ENCODE data around the gene SMARCA2.

DNA sequence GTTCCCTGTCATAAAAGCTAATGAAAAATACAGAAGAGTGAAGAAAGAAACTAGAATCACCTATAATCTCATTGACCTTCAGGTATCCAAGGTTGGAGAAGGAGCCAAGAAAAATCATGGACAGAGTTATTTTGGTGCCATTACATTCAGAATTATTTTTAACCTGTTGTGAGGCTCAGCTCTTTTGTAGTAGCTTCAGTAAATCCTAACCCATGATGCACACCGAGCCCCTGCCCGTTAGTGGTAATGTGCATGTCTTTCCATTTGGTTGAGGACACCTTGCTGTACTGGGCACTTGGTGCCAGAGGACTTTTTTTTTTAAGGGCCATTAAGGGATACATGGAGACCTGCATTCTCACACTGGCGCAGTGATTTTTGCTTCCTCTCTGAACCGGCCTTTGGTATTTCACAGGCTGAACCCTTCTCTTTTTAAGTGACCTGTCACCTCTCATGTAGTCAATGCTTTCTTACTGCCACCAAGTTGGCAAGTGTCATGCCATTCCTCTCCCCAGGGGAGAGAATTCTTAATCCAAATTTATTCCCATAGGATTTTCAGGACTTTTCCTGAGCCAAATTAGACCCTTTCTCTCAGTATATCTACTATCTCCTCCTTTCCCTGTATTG is 125.6 kb downstream of the SMARCA2 start:
- TF ChIP-seq, protein P1, sequence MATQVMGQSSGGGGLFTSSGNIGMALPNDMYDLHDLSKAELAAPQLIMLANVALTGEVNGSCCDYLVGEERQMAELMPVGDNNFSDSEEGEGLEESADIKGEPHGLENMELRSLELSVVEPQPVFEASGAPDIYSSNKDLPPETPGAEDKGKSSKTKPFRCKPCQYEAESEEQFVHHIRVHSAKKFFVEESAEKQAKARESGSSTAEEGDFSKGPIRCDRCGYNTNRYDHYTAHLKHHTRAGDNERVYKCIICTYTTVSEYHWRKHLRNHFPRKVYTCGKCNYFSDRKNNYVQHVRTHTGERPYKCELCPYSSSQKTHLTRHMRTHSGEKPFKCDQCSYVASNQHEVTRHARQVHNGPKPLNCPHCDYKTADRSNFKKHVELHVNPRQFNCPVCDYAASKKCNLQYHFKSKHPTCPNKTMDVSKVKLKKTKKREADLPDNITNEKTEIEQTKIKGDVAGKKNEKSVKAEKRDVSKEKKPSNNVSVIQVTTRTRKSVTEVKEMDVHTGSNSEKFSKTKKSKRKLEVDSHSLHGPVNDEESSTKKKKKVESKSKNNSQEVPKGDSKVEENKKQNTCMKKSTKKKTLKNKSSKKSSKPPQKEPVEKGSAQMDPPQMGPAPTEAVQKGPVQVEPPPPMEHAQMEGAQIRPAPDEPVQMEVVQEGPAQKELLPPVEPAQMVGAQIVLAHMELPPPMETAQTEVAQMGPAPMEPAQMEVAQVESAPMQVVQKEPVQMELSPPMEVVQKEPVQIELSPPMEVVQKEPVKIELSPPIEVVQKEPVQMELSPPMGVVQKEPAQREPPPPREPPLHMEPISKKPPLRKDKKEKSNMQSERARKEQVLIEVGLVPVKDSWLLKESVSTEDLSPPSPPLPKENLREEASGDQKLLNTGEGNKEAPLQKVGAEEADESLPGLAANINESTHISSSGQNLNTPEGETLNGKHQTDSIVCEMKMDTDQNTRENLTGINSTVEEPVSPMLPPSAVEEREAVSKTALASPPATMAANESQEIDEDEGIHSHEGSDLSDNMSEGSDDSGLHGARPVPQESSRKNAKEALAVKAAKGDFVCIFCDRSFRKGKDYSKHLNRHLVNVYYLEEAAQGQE (IDR thresholded peaks at IDR 0.05): no peak
- no peak for TF ChIP-seq RXRA (IDR thresholded peaks at IDR 0.05)
- TF ChIP-seq, protein P2, sequence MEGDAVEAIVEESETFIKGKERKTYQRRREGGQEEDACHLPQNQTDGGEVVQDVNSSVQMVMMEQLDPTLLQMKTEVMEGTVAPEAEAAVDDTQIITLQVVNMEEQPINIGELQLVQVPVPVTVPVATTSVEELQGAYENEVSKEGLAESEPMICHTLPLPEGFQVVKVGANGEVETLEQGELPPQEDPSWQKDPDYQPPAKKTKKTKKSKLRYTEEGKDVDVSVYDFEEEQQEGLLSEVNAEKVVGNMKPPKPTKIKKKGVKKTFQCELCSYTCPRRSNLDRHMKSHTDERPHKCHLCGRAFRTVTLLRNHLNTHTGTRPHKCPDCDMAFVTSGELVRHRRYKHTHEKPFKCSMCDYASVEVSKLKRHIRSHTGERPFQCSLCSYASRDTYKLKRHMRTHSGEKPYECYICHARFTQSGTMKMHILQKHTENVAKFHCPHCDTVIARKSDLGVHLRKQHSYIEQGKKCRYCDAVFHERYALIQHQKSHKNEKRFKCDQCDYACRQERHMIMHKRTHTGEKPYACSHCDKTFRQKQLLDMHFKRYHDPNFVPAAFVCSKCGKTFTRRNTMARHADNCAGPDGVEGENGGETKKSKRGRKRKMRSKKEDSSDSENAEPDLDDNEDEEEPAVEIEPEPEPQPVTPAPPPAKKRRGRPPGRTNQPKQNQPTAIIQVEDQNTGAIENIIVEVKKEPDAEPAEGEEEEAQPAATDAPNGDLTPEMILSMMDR (IDR thresholded peaks at IDR 0.05; ENCODE audit: low read depth, low read length, missing input control): no peak
- TF ChIP-seq, protein P3, sequence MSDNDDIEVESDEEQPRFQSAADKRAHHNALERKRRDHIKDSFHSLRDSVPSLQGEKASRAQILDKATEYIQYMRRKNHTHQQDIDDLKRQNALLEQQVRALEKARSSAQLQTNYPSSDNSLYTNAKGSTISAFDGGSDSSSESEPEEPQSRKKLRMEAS (IDR thresholded peaks at IDR 0.05): no peak
- TF ChIP-seq, protein P4, sequence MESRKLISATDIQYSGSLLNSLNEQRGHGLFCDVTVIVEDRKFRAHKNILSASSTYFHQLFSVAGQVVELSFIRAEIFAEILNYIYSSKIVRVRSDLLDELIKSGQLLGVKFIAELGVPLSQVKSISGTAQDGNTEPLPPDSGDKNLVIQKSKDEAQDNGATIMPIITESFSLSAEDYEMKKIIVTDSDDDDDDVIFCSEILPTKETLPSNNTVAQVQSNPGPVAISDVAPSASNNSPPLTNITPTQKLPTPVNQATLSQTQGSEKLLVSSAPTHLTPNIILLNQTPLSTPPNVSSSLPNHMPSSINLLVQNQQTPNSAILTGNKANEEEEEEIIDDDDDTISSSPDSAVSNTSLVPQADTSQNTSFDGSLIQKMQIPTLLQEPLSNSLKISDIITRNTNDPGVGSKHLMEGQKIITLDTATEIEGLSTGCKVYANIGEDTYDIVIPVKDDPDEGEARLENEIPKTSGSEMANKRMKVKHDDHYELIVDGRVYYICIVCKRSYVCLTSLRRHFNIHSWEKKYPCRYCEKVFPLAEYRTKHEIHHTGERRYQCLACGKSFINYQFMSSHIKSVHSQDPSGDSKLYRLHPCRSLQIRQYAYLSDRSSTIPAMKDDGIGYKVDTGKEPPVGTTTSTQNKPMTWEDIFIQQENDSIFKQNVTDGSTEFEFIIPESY (IDR thresholded peaks at IDR 0.05): no peak
- TF ChIP-seq HNF4A (conservative IDR thresholded peaks at IDR 0.05): no peak
- no peak for TF ChIP-seq SP1 (IDR thresholded peaks at IDR 0.05)
- no peak for TF ChIP-seq RAD21 (IDR thresholded peaks at IDR 0.05)
- TF ChIP-seq TAF1 (conservative IDR thresholded peaks at IDR 0.05): no peak
- TF ChIP-seq YY1 (IDR thresholded peaks at IDR 0.05): no peak
- TF ChIP-seq EGR1 (IDR thresholded peaks at IDR 0.05; ENCODE audit: low read depth in 2 of 2): no peak

All from liver (tissue), 3 donors.